Epithelial cell of proximal tubule (primary cell): ENCODE measurements around the gene LRRC55. TPM values are rescaled to one million over a fixed set of nuclear protein-coding genes. Genes with fewer than 3 reads are reported as not detected.
"Not testable (repeated sequence)": the region's sequence is repeated elsewhere in the genome, so short reads cannot be mapped to it uniquely, and the experiment has no call there.

Experiments
- DNase-seq: peaks from one replicate; pipeline ENCODE4 v3.0.0-alpha.2; 2011; ENCODE audit warnings: low read depth
- H3K4me3 ChIP-seq: 2 replicates; pipeline ENCODE4 v1.5.1; 2011; ENCODE audit warnings: low read depth, mild to moderate bottlenecking, low read length
- CTCF ChIP-seq: conservative IDR thresholded peaks from 2 replicates; pipeline ENCODE4 v1.5.1; 2012; ENCODE audit warnings: low read depth, mild to moderate bottlenecking, low read length
- total RNA-seq: library from RNA; depleted of rRNA; stranded (reverse); fragments of >200 nt; gene quantifications from 2 replicates; pipeline ENCODE4 v1.2.3, GENCODE V29; 2015

The LRRC55 gene
- total RNA-seq, 1 donor from 2014 or later, result not detected

- H3K4me3 ChIP-seq, result no peak overlapping the region
- TF ChIP-seq CTCF, result no peak
- DNase-seq, result no peak
Measured at GRCh38 chr11:57160665-57161064, 21.1 kb upstream of the LRRC55 start.

DNA sequence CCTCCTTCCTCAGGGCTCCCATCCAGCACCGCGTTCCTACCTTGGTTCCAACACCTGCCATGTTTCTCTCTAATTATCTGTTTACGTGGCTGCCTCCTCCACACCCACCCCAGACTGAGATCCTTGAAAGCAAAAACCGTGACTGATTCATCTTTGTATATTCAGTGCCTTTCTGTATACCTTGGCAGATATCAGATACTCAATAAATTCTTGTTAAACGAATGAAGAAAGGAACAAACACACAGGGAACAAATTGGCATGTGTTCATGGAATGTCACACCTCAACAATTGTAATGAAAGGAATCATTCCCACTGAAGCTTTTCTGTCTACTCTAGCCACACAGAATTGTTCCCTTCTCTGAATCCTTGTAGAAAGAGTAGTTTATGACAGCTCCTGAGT is 20.4 kb upstream of the LRRC55 start:
- no peak for DNase-seq
- H3K4me3 ChIP-seq, result no peak overlapping the region
- no peak for TF ChIP-seq CTCF

GRCh38 chr11:57162179-57162898 is 19.4 kb upstream of the LRRC55 start:
- TF ChIP-seq CTCF, result no peak
- DNase-seq, result no peak
- H3K4me3 ChIP-seq, result no peak overlapping the region

DNA sequence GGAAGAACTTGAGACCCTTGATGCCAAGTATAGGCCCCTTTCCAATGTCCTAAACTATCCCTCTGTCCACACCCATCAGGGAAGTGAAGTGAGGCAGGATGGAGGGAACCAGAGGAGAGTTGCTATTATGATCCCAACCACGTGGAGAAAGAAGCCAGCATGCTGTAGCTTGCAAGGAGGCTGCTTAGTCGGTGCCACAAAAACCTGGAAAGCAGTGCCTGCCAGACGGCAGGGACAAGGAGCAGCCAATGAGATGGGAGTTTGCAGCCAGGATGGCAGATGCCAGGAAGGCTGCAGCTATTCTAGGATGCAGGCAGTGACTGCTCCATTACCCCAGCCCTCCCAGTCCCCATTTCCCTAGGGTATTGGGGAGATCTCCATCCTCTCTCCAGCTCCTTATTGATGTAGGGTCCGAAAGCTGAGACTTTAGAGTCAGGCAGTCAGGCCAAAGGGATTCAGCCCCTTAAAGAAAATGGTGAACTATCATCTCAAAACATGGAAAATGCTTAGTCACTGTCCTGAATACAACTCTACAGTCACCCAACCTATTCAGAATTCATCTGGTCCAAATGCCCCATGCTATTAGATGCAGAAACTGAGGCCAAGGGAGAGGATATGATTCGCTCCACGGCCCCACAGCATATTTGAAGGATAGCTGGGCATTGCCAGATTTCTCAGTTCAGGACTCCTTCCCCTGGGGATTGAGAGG is 18.4 kb upstream of the LRRC55 start:
- no peak for TF ChIP-seq CTCF
- H3K4me3 ChIP-seq, result no peak overlapping the region
- no peak for DNase-seq

- no peak overlapping the region for H3K4me3 ChIP-seq
- TF ChIP-seq CTCF, result no peak
- DNase-seq, result no peak
Measured at GRCh38 chr11:57164317-57164716, 17.4 kb upstream of the LRRC55 start.

DNA sequence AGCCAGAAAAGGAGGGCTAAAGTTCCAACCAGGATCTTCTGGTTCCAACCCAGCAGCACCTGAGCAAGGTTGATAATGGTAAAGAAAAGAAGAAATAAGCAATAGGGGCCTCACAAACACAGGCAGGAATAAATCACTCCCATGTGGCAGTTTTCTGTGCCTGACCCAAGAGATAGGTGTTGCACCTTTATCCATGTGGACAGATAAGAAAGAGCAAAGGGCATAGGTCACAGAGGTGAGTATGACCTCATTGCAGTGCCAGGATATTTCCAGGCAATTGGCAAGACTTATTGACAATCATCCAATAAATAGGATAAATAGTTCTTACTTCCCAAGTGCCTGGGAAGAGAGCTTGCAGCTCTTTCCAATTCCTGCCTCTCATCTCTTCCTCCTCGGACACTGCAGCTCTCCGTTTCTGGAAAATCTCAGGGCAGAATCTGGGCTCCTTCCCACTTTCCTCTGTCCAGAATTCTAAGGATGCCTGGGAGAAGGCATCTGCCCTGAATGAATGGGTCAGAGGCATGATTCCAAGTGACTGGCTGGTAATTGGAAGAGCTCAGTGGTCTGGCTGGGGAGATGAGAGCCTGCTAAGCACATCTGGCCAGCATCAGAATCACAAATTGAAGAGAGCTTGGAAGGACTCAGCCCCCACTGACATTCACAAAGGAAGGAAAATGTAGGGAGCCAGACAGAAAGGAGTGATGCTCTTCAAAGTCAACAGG is 14.5 kb upstream of the LRRC55 start:
- no peak overlapping the region for H3K4me3 ChIP-seq
- DNase-seq, result no peak
- no peak for TF ChIP-seq CTCF

DNA sequence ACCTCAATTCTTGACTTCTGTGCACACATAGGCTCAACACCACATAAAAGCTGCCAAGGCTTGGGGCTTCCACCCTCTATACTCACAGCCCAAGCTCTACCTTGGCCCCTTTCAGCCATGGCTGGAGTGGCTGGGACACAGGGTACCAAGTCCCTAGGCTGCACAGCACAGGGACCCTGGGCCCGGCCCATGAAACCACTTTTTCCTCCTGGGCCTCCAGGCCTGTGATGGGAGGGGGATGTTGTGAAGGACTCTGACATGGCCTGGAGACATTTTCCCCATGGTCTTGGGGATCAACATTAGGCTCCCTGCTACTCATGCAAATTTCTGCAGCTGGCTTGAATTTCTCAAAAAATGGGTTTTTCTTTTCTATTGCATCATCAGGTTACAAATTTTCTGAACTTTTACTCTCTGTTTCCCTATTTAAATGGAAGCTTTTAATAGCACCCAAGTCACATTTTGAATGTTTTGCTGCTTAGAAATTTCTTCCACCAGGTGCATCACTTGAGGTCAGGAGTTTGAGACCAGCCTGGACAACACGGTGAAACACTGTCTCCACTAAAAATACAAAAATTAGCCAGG is 11.9 kb upstream of the LRRC55 start:
- H3K4me3 ChIP-seq, DNase-seq: not testable (repeated sequence)
